HL-60 (cell line): ENCODE data around the gene BMP6.

Experiments used
- POLR2AphosphoS5 ChIP-seq: IDR thresholded peaks from 2 replicates; pipeline ENCODE4 v1.6.1; 2012; ENCODE audit warnings: low read depth
- TF ChIP-seq, protein P1 (sequence below): IDR thresholded peaks from 2 replicates; pipeline ENCODE4 v1.6.1; 2012; ENCODE audit warnings: low read depth; ENCODE audit not compliant: insufficient replicate concordance
- TF ChIP-seq, protein P2 (sequence below): IDR thresholded peaks from one replicate; pipeline ENCODE4 v1.5.1; 2011; ENCODE audit warnings: low read length, control low read depth, inconsistent platforms; ENCODE audit not compliant: insufficient read depth

DNA sequence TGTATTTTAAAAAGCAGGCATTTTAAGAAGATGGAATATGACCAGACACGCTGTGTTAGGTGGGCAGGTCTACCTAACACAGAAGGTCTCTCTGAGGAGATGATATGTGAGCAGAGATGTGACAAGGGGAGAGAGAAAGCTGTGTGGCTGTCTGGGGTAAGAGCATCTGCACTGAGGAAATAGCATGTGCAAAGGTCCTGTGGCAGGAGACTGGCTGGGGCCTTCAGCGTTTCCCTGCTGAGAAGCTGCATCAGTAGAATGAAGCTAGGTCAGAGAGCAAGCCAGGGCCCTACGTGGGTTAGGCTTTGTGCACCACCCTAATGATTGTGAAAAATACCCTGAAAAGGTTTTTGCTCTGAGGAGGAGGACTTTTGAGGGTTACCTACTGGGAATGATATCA, 97.7 kb downstream of the BMP6 start:
- TF ChIP-seq, protein P1, sequence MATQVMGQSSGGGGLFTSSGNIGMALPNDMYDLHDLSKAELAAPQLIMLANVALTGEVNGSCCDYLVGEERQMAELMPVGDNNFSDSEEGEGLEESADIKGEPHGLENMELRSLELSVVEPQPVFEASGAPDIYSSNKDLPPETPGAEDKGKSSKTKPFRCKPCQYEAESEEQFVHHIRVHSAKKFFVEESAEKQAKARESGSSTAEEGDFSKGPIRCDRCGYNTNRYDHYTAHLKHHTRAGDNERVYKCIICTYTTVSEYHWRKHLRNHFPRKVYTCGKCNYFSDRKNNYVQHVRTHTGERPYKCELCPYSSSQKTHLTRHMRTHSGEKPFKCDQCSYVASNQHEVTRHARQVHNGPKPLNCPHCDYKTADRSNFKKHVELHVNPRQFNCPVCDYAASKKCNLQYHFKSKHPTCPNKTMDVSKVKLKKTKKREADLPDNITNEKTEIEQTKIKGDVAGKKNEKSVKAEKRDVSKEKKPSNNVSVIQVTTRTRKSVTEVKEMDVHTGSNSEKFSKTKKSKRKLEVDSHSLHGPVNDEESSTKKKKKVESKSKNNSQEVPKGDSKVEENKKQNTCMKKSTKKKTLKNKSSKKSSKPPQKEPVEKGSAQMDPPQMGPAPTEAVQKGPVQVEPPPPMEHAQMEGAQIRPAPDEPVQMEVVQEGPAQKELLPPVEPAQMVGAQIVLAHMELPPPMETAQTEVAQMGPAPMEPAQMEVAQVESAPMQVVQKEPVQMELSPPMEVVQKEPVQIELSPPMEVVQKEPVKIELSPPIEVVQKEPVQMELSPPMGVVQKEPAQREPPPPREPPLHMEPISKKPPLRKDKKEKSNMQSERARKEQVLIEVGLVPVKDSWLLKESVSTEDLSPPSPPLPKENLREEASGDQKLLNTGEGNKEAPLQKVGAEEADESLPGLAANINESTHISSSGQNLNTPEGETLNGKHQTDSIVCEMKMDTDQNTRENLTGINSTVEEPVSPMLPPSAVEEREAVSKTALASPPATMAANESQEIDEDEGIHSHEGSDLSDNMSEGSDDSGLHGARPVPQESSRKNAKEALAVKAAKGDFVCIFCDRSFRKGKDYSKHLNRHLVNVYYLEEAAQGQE = no peak
- TF ChIP-seq, protein P2, sequence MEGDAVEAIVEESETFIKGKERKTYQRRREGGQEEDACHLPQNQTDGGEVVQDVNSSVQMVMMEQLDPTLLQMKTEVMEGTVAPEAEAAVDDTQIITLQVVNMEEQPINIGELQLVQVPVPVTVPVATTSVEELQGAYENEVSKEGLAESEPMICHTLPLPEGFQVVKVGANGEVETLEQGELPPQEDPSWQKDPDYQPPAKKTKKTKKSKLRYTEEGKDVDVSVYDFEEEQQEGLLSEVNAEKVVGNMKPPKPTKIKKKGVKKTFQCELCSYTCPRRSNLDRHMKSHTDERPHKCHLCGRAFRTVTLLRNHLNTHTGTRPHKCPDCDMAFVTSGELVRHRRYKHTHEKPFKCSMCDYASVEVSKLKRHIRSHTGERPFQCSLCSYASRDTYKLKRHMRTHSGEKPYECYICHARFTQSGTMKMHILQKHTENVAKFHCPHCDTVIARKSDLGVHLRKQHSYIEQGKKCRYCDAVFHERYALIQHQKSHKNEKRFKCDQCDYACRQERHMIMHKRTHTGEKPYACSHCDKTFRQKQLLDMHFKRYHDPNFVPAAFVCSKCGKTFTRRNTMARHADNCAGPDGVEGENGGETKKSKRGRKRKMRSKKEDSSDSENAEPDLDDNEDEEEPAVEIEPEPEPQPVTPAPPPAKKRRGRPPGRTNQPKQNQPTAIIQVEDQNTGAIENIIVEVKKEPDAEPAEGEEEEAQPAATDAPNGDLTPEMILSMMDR = no peak
- no peak for TF ChIP-seq POLR2AphosphoS5
